Measurements from ENCODE around the gene LRRN4.

Gene LRRN4

DNA sequence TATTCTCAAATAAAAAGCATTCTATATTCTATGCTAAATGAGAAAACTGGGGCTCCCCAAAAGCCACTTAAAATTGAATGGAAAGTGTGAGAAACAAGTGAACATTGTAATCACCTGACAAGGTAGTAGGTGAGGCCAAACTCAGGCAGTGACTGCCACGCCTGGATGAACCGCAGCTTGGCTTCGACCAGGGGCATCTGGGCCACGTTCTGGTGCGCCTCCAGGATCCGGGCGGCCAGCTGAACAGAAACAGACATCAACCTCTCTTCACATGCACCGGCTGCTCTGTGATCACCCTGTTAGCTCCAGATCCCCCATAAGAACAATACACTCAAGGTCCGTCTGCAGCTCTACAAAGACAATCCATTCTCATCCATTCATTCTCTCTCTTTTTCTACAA lies 30.1 kb upstream of the LRRN4 start:
- TF ChIP-seq TAF1 (IDR thresholded peaks at IDR 0.05; ENCODE audit: borderline replicate concordance, insufficient read depth, low read length): no peak
- no peak for TF ChIP-seq SIN3A (IDR thresholded peaks at IDR 0.05; ENCODE audit: borderline replicate concordance, insufficient read depth, low read length)
- TF ChIP-seq, protein P1, sequence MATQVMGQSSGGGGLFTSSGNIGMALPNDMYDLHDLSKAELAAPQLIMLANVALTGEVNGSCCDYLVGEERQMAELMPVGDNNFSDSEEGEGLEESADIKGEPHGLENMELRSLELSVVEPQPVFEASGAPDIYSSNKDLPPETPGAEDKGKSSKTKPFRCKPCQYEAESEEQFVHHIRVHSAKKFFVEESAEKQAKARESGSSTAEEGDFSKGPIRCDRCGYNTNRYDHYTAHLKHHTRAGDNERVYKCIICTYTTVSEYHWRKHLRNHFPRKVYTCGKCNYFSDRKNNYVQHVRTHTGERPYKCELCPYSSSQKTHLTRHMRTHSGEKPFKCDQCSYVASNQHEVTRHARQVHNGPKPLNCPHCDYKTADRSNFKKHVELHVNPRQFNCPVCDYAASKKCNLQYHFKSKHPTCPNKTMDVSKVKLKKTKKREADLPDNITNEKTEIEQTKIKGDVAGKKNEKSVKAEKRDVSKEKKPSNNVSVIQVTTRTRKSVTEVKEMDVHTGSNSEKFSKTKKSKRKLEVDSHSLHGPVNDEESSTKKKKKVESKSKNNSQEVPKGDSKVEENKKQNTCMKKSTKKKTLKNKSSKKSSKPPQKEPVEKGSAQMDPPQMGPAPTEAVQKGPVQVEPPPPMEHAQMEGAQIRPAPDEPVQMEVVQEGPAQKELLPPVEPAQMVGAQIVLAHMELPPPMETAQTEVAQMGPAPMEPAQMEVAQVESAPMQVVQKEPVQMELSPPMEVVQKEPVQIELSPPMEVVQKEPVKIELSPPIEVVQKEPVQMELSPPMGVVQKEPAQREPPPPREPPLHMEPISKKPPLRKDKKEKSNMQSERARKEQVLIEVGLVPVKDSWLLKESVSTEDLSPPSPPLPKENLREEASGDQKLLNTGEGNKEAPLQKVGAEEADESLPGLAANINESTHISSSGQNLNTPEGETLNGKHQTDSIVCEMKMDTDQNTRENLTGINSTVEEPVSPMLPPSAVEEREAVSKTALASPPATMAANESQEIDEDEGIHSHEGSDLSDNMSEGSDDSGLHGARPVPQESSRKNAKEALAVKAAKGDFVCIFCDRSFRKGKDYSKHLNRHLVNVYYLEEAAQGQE (IDR thresholded peaks at IDR 0.05; ENCODE audit: insufficient read depth in 1 of 2, low read depth in 2 of 2, low read length in 2 of 2): no peak
- TF ChIP-seq FOXP2 (optimal IDR thresholded peaks at IDR 0.05; ENCODE audit: borderline replicate concordance, extremely low read depth, extremely low read length, insufficient read depth): no peak
- TF ChIP-seq POLR2AphosphoS5 (IDR thresholded peaks at IDR 0.05; ENCODE audit: low read depth, low read length): no peak

DNA sequence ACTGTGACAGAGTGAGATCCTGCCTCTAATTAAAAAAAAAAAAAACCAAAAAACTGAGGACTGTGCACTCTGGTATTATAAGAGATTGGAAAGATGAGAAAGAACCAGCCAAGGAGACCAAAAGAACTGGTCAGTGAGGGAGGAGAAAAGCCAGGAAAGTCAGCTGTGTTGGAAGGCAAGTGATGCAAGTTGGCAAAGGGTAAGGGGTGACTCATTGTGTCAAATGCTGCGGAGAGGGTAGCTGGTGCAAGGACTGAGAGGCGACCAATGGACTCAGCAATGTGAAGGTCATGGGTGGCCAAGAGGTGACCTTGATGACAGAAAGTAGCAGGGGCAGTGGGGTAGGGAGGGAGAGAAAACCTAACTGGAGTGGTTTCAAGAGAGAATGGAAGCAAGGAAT lies 27.4 kb upstream of the LRRN4 start:
- TF ChIP-seq FOXP2 (optimal IDR thresholded peaks at IDR 0.05; ENCODE audit: borderline replicate concordance, extremely low read depth, extremely low read length, insufficient read depth) (no peak), TAF1 (IDR thresholded peaks at IDR 0.05; ENCODE audit: borderline replicate concordance, insufficient read depth, low read length) (no peak), POLR2AphosphoS5 (IDR thresholded peaks at IDR 0.05; ENCODE audit: low read depth, low read length) (no peak), SIN3A (IDR thresholded peaks at IDR 0.05; ENCODE audit: borderline replicate concordance, insufficient read depth, low read length) (no peak)
- TF ChIP-seq, protein P1 (IDR thresholded peaks at IDR 0.05; ENCODE audit: insufficient read depth in 1 of 2, low read depth in 2 of 2, low read length in 2 of 2): no peak

DNA sequence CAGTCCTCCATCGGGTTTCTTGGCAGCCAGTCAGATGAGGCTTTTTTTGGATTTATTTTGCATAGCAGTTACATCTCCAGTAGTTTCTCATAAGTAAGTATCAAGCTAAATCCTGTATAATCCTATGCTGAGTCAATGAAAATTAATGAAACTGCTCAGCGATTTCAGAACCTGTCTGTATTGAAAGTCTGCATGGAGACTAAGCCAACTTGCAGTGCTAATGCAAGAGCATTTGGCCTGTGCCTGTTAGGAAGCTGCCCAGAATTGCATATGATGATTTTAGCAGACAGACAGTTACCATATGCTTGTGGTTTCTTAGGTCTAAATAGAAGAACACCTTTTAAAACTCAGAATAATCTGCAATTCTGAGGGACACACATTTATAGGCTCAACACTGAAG lies 25.2 kb upstream of the LRRN4 start:
- TF ChIP-seq FOXP2 (optimal IDR thresholded peaks at IDR 0.05; ENCODE audit: borderline replicate concordance, extremely low read depth, extremely low read length, insufficient read depth): no peak
- no peak for TF ChIP-seq SIN3A (IDR thresholded peaks at IDR 0.05; ENCODE audit: borderline replicate concordance, insufficient read depth, low read length)
- TF ChIP-seq POLR2AphosphoS5 (IDR thresholded peaks at IDR 0.05; ENCODE audit: low read depth, low read length): no peak
- TF ChIP-seq, protein P1 (IDR thresholded peaks at IDR 0.05; ENCODE audit: insufficient read depth in 1 of 2, low read depth in 2 of 2, low read length in 2 of 2): no peak
- TF ChIP-seq TAF1 (IDR thresholded peaks at IDR 0.05; ENCODE audit: borderline replicate concordance, insufficient read depth, low read length): no peak

DNA sequence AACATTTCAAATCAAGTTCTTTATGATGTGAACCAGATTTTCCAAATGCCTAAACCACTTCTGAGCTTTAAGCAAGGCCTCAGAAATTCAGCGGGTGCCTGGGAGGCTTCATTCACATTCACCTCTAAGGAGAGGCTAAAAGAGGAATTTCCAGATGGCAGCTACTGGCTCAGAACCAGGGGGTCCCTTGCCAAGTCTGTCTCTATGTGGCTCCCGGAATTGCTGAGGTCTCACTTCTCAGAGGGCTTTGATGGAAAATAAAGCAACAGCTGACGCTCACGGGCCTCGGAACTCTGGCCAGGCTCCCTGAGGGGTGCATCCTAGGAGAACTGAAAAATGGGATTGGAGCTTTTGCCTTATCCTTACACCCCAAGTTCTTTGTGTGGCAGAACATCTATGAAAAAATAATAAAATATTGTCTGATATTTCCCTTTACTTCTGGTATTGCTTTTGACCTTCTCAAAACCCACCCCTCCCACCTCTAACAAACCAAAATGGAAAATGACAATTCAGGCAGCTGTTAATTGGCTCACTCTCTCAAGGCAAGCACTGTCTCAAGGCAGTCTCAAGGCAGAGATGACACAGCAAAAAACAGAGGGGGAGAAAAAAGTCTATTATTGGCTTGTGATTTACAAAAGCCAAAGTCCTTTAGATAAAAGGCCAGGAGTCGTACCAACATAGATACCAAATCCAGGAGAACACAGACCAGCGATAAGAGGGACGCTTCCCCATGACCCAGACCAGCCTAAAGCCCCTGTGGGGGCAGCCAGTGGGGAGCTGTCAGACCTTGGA lies 21.8 kb upstream of the LRRN4 start:
- TF ChIP-seq FOXP2 (optimal IDR thresholded peaks at IDR 0.05; ENCODE audit: borderline replicate concordance, extremely low read depth, extremely low read length, insufficient read depth) (no peak), POLR2AphosphoS5 (IDR thresholded peaks at IDR 0.05; ENCODE audit: low read depth, low read length) (no peak), TAF1 (IDR thresholded peaks at IDR 0.05; ENCODE audit: borderline replicate concordance, insufficient read depth, low read length) (no peak), SIN3A (IDR thresholded peaks at IDR 0.05; ENCODE audit: borderline replicate concordance, insufficient read depth, low read length) (no peak)
- TF ChIP-seq, protein P1 (IDR thresholded peaks at IDR 0.05; ENCODE audit: insufficient read depth in 1 of 2, low read depth in 2 of 2, low read length in 2 of 2): no peak

All from PFSK-1 (cell line).